Panc1 (cell line): ENCODE measurements around the gene INSYN2B. TPM values are rescaled to one million over a fixed set of nuclear protein-coding genes. Genes with fewer than 3 reads are reported as not detected.

Source experiments
- ATAC-seq: fragments of 200-7000 bp; cut with Tn5 transposase; 2 replicates; pipeline ENCODE4 v1.9.1; 2020; ENCODE audit warnings: mild to moderate bottlenecking, moderate library complexity
- BruUV-seq: library from RNA; stranded (reverse); fragments of 400-500 nt; replicated peaks from 2 replicates; lab custom pipeline; 2021; lab: Mats Ljungman, UMichigan
- CTCF ChIA-PET: fragments of 300-600 bp; sonication (Branson Sonifier 250); formaldehyde crosslinking; loops from one replicate; lab custom pipeline; 2022; ENCODE audit warnings: antibody characterized with exemption; lab: Charles Lee
- POLR2A ChIA-PET: fragments of 300-600 bp; sonication (Branson Sonifier 250); formaldehyde crosslinking; loops from one replicate; lab custom pipeline; 2022; ENCODE audit warnings: antibody characterized with exemption; lab: Charles Lee
- DNase-seq: peaks from one replicate; pipeline ENCODE4 v3.0.0-alpha.2; 2010; ENCODE audit warnings: low read depth, low spot score
- H3K27ac ChIP-seq: 2 replicates; pipeline ENCODE4 v1.5.1; 2011; ENCODE audit warnings: mild to moderate bottlenecking, low read length, inconsistent platforms
- H3K27me3 ChIP-seq: fragments of 200-500 bp; sonication (Bioruptor generic); 2 replicates; pipeline ENCODE4 v1.6.0; 2014; ENCODE audit warnings: low read length, inconsistent platforms; ENCODE audit not compliant: control insufficient read depth, insufficient read depth
- H3K36me3 ChIP-seq: fragments of 200-500 bp; sonication (Bioruptor generic); 2 replicates; pipeline ENCODE4 v1.5.1; 2014; ENCODE audit warnings: inconsistent platforms, mild to moderate bottlenecking, low read length, moderate library complexity; ENCODE audit not compliant: control insufficient read depth, insufficient read depth
- H3K4me1 ChIP-seq: 2 replicates; pipeline ENCODE4 v1.5.1; 2011; ENCODE audit warnings: inconsistent platforms, mild to moderate bottlenecking, low read length, moderate library complexity; ENCODE audit not compliant: control insufficient read depth, insufficient read depth
- H3K4me3 ChIP-seq, 2 experiments: 2 replicates each; pipeline ENCODE4 v1.5.1; 2011 to 2012; ENCODE audit warnings: low read depth in 2 of 2, low read length in 2 of 2, mild to moderate bottlenecking in 2 of 2, inconsistent platforms in 1 of 2, moderate library complexity in 1 of 2
- H3K9me3 ChIP-seq: fragments of 200-500 bp; sonication (Bioruptor generic); 2 replicates; pipeline ENCODE4 v1.5.1; 2014; ENCODE audit warnings: low read depth, mild to moderate bottlenecking, inconsistent platforms, low read length, moderate library complexity; ENCODE audit not compliant: control insufficient read depth, insufficient read depth
- CTCF ChIP-seq: fragments of 450-650 bp; IDR thresholded peaks from 2 replicates; pipeline ENCODE4 v1.5.1; 2017; ENCODE audit warnings: mild to moderate bottlenecking
- POLR2AphosphoS5 ChIP-seq: IDR thresholded peaks from 2 replicates; pipeline ENCODE4 v1.6.1; 2012; ENCODE audit warnings: mild to moderate bottlenecking, low read depth, low read length, moderate library complexity
- REST ChIP-seq, 2 experiments: IDR thresholded peaks; 2 replicates each; pipeline ENCODE4 v1.6.1; 2011 to 2012; ENCODE audit warnings: low read depth in 2 of 2, control low read depth in 1 of 2, low read length in 1 of 2, mild to moderate bottlenecking in 1 of 2, moderate library complexity in 1 of 2; ENCODE audit not compliant: insufficient read depth in 1 of 2
- SIN3A ChIP-seq: IDR thresholded peaks from 2 replicates; pipeline ENCODE4 v1.6.1; 2012; ENCODE audit warnings: low read depth, mild to moderate bottlenecking, low read length, moderate library complexity, borderline replicate concordance; ENCODE audit not compliant: insufficient read depth
- TCF7L2 ChIP-seq: IDR thresholded peaks from 2 replicates; pipeline ENCODE4 v1.6.1; 2011; ENCODE audit warnings: mild to moderate bottlenecking, low read depth, low read length, inconsistent platforms
- in situ Hi-C: cut with HindIII; loops from 2 replicates; pipeline ENCODE4 v1.10.0; 2016; ENCODE audit warnings: low sequenced_read_pairs, low pct_unique_long_range_greater_than_20kb
- intact Hi-C: fragments of 100-400 bp; cut with micrococcal nuclease; formaldehyde crosslinking; loops from one replicate; pipeline ENCODE4 v1.10.0; 2022; ENCODE audit not compliant: unreplicated experiment
- total RNA-seq: library from RNA; stranded (reverse); gene quantifications from one replicate; pipeline ENCODE4 v1.2.1, GENCODE V29; 2021; ENCODE audit not compliant: unreplicated experiment

The INSYN2B gene
- total RNA-seq, 1 experiment from 2014 or later: 0.28 TPM

- TF ChIP-seq CTCF (no peak), POLR2AphosphoS5 (no peak), SIN3A (no peak), TCF7L2 (no peak), REST (IDR thresholded peaks at IDR 0.05; ENCODE audit: insufficient read depth in 1 of 2, low read depth in 2 of 2, low read length in 1 of 2) (no peak)
- intact Hi-C loops: no loop called here
- in situ Hi-C loops: no loop called here
- Histone ChIP-seq H3K4me1 (no peaks in the 10 kb centered on the region), H3K4me3 (no peak overlapping the region), H3K27ac (no peak overlapping the region), H3K9me3 (no peaks in the 10 kb centered on the region), H3K36me3 (no peaks in the 10 kb centered on the region), H3K27me3 (no peaks in the 10 kb centered on the region; the same call in 1 of the 2 replicates)
- BruUV-seq: no TSS peak
- DNase-seq (no peak), ATAC-seq (no peak)
- ChIA-PET POLR2A (interaction anchor here (0.7 kb wide), 1 partner anchor 65 kb away, joined by 3 read pairs; no protein-coding TSS in a partner anchor), CTCF (no interaction called here)
These were observed 23.5 kb downstream of the INSYN2B start for GRCh38 chr5:169956756-169957155.

GRCh38 chr5:169956126-169956525 is 24.2 kb downstream of the INSYN2B start:
- no peaks in the 10 kb centered on the region for H3K9me3 ChIP-seq
- DNase-seq (no peak), ATAC-seq (no peak)
- no peak overlapping the region for H3K4me3 ChIP-seq
- TF ChIP-seq SIN3A (no peak), REST (IDR thresholded peaks at IDR 0.05; ENCODE audit: insufficient read depth in 1 of 2, low read depth in 2 of 2, low read length in 1 of 2) (no peak), POLR2AphosphoS5 (no peak)
- ChIA-PET CTCF (no interaction called here), POLR2A (interaction anchor here (0.7 kb wide), 1 partner anchor 64 kb away, joined by 3 read pairs; no protein-coding TSS in a partner anchor)
- H3K36me3 ChIP-seq: no peaks in the 10 kb centered on the region
- no peaks in the 10 kb centered on the region for H3K4me1 ChIP-seq
- intact Hi-C loops: no loop called here
- no TSS peak for BruUV-seq
- H3K27ac ChIP-seq: no peak overlapping the region
- in situ Hi-C loops: no loop called here
- no peaks in the 10 kb centered on the region; the same call in 1 of the 2 replicates for H3K27me3 ChIP-seq
